Measurements from ENCODE around the gene WNT1. TPM values are rescaled to one million over a fixed set of nuclear protein-coding genes. Genes with fewer than 3 reads are reported as not detected.

Gene WNT1
- total and polyA plus RNA-seq, 9 of the 15 experiments (the other 6 are each of a cell fraction or from before 2014, with no cell fraction given) = not detected

GRCh38 chr12:48997719-48998496 lies 19.8 kb downstream of the WNT1 start (continued):
- TF ChIP-seq, protein P1, sequence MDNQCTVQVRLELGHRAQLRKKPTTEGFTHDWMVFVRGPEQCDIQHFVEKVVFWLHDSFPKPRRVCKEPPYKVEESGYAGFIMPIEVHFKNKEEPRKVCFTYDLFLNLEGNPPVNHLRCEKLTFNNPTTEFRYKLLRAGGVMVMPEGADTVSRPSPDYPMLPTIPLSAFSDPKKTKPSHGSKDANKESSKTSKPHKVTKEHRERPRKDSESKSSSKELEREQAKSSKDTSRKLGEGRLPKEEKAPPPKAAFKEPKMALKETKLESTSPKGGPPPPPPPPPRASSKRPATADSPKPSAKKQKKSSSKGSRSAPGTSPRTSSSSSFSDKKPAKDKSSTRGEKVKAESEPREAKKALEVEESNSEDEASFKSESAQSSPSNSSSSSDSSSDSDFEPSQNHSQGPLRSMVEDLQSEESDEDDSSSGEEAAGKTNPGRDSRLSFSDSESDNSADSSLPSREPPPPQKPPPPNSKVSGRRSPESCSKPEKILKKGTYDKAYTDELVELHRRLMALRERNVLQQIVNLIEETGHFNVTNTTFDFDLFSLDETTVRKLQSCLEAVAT (IDR thresholded peaks at IDR 0.05) = no peak
- TF ChIP-seq RBM17 (IDR thresholded peaks at IDR 0.05; ENCODE audit: borderline replicate concordance, low read depth, low read length) = no peak
- no peak for TF ChIP-seq ZNF347 (CRISPR knock-in tag; IDR thresholded peaks at IDR 0.05; ENCODE audit: low read depth)
- no peak for TF ChIP-seq NCOR1 (IDR thresholded peaks at IDR 0.05)
- TF ChIP-seq BDP1 (IDR thresholded peaks at IDR 0.05; ENCODE audit: insufficient read depth, insufficient read length) = no peak
- no peak for TF ChIP-seq TCF7 (IDR thresholded peaks at IDR 0.05; ENCODE audit: borderline replicate concordance)
- TF ChIP-seq, protein P2, sequence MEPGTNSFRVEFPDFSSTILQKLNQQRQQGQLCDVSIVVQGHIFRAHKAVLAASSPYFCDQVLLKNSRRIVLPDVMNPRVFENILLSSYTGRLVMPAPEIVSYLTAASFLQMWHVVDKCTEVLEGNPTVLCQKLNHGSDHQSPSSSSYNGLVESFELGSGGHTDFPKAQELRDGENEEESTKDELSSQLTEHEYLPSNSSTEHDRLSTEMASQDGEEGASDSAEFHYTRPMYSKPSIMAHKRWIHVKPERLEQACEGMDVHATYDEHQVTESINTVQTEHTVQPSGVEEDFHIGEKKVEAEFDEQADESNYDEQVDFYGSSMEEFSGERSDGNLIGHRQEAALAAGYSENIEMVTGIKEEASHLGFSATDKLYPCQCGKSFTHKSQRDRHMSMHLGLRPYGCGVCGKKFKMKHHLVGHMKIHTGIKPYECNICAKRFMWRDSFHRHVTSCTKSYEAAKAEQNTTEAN (CRISPR knock-in tag; IDR thresholded peaks at IDR 0.05) = no peak
- TF ChIP-seq NFIX (CRISPR knock-in tag; IDR thresholded peaks at IDR 0.05; ENCODE audit: low read depth) = no peak
- TF ChIP-seq POLR2G (IDR thresholded peaks at IDR 0.05; ENCODE audit: low read depth, low read length) = peak; percentile 66
- TF ChIP-seq CLOCK (CRISPR knock-in tag; IDR thresholded peaks at IDR 0.05; ENCODE audit: borderline replicate concordance) = no peak
- no peak for TF ChIP-seq KDM2B (CRISPR knock-in tag; IDR thresholded peaks at IDR 0.05)
- no peak for TF ChIP-seq CHCHD3 (CRISPR knock-in tag; IDR thresholded peaks at IDR 0.05)
- TF ChIP-seq KLF13 (tag; IDR thresholded peaks at IDR 0.05; ENCODE audit: borderline replicate concordance, low read depth) = no peak
- no peak for TF ChIP-seq KDM5B (IDR thresholded peaks at IDR 0.05; ENCODE audit: insufficient replicate concordance, low read depth, low read length)

All from K562 (cell line).